ENCODE data around the gene PLEKHA8.

DNA sequence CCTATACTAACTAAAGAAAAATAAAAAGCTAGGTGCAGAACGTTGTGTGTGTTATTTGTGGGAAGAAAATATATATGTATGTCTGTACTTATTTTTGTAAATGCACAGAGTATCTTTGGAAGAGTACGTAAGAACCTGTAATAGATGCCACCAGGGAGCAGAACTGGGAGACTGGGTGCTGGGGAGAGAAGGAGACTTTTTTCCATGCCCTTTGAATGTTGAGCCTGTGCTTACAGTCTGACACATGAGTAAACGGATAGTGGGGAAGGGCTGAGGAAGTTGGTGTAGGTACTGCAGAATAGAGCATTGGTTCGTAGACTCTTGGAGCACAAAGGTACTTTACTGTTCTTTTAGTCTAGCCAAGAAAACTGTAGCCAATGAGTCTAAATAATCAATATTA, 37.3 kb upstream of the PLEKHA8 start:
- TF ChIP-seq, protein P1, sequence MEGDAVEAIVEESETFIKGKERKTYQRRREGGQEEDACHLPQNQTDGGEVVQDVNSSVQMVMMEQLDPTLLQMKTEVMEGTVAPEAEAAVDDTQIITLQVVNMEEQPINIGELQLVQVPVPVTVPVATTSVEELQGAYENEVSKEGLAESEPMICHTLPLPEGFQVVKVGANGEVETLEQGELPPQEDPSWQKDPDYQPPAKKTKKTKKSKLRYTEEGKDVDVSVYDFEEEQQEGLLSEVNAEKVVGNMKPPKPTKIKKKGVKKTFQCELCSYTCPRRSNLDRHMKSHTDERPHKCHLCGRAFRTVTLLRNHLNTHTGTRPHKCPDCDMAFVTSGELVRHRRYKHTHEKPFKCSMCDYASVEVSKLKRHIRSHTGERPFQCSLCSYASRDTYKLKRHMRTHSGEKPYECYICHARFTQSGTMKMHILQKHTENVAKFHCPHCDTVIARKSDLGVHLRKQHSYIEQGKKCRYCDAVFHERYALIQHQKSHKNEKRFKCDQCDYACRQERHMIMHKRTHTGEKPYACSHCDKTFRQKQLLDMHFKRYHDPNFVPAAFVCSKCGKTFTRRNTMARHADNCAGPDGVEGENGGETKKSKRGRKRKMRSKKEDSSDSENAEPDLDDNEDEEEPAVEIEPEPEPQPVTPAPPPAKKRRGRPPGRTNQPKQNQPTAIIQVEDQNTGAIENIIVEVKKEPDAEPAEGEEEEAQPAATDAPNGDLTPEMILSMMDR (IDR thresholded peaks at IDR 0.05) = no peak
- TF ChIP-seq POLR2AphosphoS5 (IDR thresholded peaks at IDR 0.05) (no peak), POLR2A (IDR thresholded peaks at IDR 0.05) (no peak)

Data from suprapubic skin (tissue), 4 donors.